Measurements from ENCODE around the gene NFKBIZ.

DNA sequence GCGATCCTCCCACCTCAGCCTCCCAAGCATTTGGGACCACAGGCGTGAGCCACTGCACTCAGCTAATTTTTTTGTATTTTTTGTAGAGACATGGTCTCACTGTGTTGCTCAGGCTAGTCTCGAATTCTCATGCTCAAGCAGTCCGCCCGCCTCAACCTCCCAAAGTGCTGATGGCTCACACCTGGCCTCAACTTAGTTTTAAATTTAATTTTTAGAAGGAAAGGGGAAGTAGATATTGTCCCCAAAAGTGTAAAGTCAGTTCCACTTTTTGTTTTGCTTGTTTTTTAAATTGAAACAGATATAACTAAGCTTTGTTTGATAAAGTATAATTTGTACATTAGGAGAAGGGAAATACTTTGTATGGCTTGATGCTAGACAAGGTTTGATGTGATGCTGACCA is 31.3 kb upstream of the NFKBIZ start:
- TF ChIP-seq EZH2 (IDR thresholded peaks at IDR 0.05; ENCODE audit: insufficient read depth, poor library complexity, severe bottlenecking) (no peak), EZH2phosphoT487 (IDR thresholded peaks at IDR 0.05; ENCODE audit: insufficient read depth, low read depth) (no peak)

Measured in GM23248 (cell line).